Mucosa of rectum (tissue), 2 donors: Measurements from ENCODE around the gene SAE1.

Experiments
- H3K27ac ChIP-seq, 2 donors: one replicate each; pipeline ENCODE4 v1.7.0; 2013; ENCODE audit warnings: inconsistent platforms in 2 of 2, low read depth in 2 of 2, low read length in 2 of 2
- H3K27me3 ChIP-seq, 2 donors: one replicate each; pipeline ENCODE4 v1.7.0; 2013; ENCODE audit warnings: low read length in 2 of 2; ENCODE audit not compliant: control insufficient read depth in 2 of 2, insufficient read depth in 2 of 2
- H3K36me3 ChIP-seq, 2 donors: one replicate each; pipeline ENCODE4 v1.7.0; 2013; ENCODE audit warnings: low read length in 2 of 2; ENCODE audit not compliant: control insufficient read depth in 2 of 2, insufficient read depth in 2 of 2
- H3K4me1 ChIP-seq, 2 donors: one replicate each; pipeline ENCODE4 v1.7.0; 2013; ENCODE audit warnings: low read length in 2 of 2, mild to moderate bottlenecking in 1 of 2; ENCODE audit not compliant: control insufficient read depth in 2 of 2, insufficient read depth in 2 of 2
- H3K4me3 ChIP-seq, 2 donors: one replicate each; pipeline ENCODE4 v1.7.0; 2013; ENCODE audit warnings: low read length in 2 of 2
- H3K9ac ChIP-seq, 2 donors: one replicate each; pipeline ENCODE4 v1.7.0; 2013; ENCODE audit warnings: low read length in 2 of 2, low read depth in 1 of 2, mild to moderate bottlenecking in 1 of 2
- H3K9me3 ChIP-seq, 2 donors: one replicate each; pipeline ENCODE4 v1.7.0; 2013; ENCODE audit warnings: low read length in 2 of 2; ENCODE audit not compliant: control insufficient read depth in 2 of 2
- donor health status: healthy.
- donor health status: Normal muscosa, but diverticular disease.

Gene SAE1

GRCh38 chr19:47111682-47112165, 18.9 kb upstream of the SAE1 start:
- Histone ChIP-seq H3K27ac (peak overlapping the region; percentile 100), H3K36me3 (no peaks in the 10 kb centered on the region), H3K27me3 (no peaks in the 10 kb centered on the region), H3K4me1 (peaks cover 33 to 35% of the 10 kb centered on the region in 2 donors), H3K9ac (peak overlapping the region; percentile 99 to 100), H3K9me3 (no peaks in the 10 kb centered on the region), H3K4me3 (peak overlapping the region; percentile 87 to 96)

- H3K4me3 ChIP-seq = peak overlapping the region; percentile 87 to 96
- no peaks in the 10 kb centered on the region for H3K27me3 ChIP-seq
- peaks cover 26 to 28% of the 10 kb centered on the region in 2 donors for H3K4me1 ChIP-seq
- peak overlapping the region; percentile 99 to 100 for H3K9ac ChIP-seq
- H3K27ac ChIP-seq = peak overlapping the region; percentile 100
- no peaks in the 10 kb centered on the region for H3K36me3 ChIP-seq
- H3K9me3 ChIP-seq = no peaks in the 10 kb centered on the region
These were observed 18.3 kb upstream of the SAE1 start for GRCh38 chr19:47112166-47112996.

DNA sequence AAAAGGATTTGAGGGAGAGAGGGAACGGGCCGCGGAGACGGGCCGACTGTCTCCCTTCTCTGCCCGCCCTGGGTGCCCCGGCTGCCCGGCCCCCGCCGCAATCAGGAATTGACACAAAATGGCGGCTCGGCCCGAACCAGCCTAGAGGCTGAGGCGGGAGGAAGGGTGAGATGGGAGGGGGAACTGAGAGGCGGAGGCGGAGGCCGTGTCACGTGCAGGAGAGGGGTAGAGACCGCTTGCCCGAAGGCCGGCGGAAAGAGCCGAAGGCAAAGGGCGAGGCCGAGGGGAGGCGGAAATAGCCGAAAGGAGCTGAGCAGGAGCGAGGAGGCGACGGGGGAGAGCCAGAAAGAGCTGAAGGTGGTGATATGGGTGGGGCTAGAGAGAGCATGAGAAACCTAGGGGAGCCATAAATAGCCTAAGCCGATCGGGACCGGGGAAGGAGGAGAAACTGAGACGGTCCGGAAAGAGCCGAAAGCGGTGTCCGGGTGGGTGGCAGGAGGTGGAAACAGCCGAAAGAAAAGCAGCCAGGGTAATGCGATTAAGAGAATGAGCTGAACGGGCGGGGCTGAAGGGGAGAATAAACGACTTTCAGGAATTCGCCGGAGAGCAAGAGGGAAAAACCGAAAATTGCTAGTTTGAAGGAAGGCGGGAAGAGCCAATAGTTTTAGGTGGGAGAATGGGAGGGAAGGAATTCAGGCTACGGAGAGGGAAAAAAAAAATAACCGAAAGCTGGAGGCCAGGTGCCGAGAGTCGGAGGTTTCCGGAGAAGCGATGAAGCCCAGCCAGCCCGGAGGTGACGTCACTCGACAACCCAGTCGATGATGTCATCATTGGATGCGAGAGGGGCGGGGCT, 17.4 kb upstream of the SAE1 start, which contains the start of gene ZC3H4:
ZC3H4 (minus strand) TSS at position 780 of the 853 bp plus-strand sequence. CDS start 1,192 bp downstream, outside the sequence.
- Histone ChIP-seq H3K27me3 (no peaks in the 10 kb centered on the region), H3K36me3 (no peaks in the 10 kb centered on the region), H3K9me3 (no peaks in the 10 kb centered on the region), H3K9ac (peak within 1 kb of the TSS; percentile 98 to 100), H3K27ac (peak within 1 kb of the TSS; percentile 100), H3K4me1 (peaks cover 19 to 22% of the 10 kb centered on the region in 2 donors), H3K4me3 (peak within 1 kb of the TSS; percentile 87 to 88)

GRCh38 chr19:47113850-47114651, 16.6 kb upstream of the SAE1 start:
- H3K27ac ChIP-seq = peak overlapping the region; percentile 100
- no peaks in the 10 kb centered on the region for H3K9me3 ChIP-seq
- peaks cover 17 to 19% of the 10 kb centered on the region in 2 donors for H3K4me1 ChIP-seq
- H3K4me3 ChIP-seq = peak overlapping the region; percentile 87 to 88
- H3K27me3 ChIP-seq = no peaks in the 10 kb centered on the region
- H3K36me3 ChIP-seq = no peaks in the 10 kb centered on the region
- peak overlapping the region; percentile 98 to 100 for H3K9ac ChIP-seq

DNA sequence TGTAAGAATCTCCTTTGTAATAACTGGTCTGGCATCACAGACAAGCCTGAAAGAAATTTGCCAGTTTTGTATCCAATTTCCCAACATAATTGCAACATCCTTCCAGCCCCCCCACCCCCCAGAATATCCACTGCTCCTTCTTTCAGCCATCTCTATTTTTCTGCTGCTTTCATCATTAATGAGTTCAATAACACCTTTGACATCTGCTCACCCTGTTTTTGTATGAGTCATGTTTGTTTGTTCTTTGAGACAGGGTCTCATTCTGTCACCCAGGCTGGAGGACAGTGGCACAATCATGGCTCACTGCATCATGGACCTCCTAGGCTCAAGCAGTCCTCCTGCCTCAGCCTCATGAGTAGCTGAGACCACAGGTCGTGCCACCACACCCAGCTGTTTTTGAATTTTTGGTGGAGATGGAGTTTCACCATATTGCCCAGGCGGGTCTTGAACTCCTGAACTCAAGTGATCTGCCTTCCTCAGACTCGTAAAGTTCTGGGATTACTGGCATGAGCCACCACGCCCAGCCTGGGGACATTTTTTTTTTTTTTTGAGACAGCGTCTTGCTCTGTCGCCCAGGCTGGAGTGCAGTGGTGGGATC, 10.1 kb upstream of the SAE1 start:
- Histone ChIP-seq H3K27me3 (no peaks in the 10 kb centered on the region), H3K9ac (no peak overlapping the region), H3K4me1 (peaks cover 0 to 2% of the 10 kb centered on the region in 2 donors), H3K4me3 (no peak overlapping the region), H3K27ac (no peak overlapping the region), H3K36me3 (no peaks in the 10 kb centered on the region), H3K9me3 (no peaks in the 10 kb centered on the region)

- peaks cover 0 to 2% of the 10 kb centered on the region in 2 donors for H3K4me1 ChIP-seq
- no peaks in the 10 kb centered on the region for H3K36me3 ChIP-seq
- H3K9ac ChIP-seq = no peak overlapping the region
- no peak overlapping the region for H3K4me3 ChIP-seq
- no peaks in the 10 kb centered on the region for H3K27me3 ChIP-seq
- H3K9me3 ChIP-seq = no peaks in the 10 kb centered on the region
- H3K27ac ChIP-seq = no peak overlapping the region
These were observed 8.0 kb upstream of the SAE1 start for GRCh38 chr19:47122359-47123335.

GRCh38 chr19:47123406-47123805, 7.2 kb upstream of the SAE1 start:
- Histone ChIP-seq H3K9ac (no peak overlapping the region), H3K9me3 (no peaks in the 10 kb centered on the region), H3K4me3 (no peak overlapping the region), H3K27me3 (no peaks in the 10 kb centered on the region), H3K27ac (no peak overlapping the region), H3K36me3 (no peaks in the 10 kb centered on the region), H3K4me1 (peaks cover 0 to 2% of the 10 kb centered on the region in 2 donors)

DNA sequence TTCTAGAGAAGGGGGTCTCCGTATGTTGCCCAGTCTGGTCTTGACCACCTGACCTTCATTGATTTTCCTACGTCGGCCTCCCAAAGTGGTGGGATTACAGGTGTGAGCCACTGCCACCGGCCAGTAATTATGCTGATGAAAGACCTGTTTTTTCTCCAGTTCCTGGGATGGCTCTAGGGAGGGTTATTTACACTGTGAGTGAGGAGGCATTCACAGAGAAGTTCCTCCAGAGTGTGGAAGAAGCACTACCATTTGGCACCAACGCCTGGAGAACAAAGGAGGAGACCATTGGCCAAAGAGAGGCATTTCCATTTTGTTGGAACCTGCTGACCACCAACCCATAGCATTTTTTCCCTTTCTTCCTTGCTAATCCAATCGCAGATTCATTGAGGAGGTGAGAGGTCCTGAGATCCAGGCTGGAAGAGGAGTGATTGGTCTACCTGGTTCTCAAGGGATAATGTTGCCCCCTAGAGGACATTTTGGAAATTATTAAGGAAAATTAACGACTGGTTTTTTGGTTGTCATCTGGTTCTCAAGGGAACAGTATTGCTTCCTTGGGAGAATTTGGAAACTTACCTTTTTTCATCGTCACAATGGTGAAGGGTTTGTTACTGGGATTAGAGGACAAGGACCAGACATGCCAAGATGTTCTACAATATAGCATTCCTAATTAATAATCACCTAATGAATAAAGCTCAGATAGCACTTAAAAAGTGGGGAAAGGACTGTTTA, 5.5 kb upstream of the SAE1 start:
- Histone ChIP-seq H3K9me3 (no peaks in the 10 kb centered on the region), H3K27me3 (no peaks in the 10 kb centered on the region), H3K36me3 (no peaks in the 10 kb centered on the region), H3K4me1 (peaks cover 0 to 2% of the 10 kb centered on the region in 2 donors), H3K9ac (peak overlapping the region in 1 of 2 donors; percentile 34), H3K27ac (no peak overlapping the region), H3K4me3 (no peak overlapping the region)
